ENCODE data around the gene PALB2. TPM values are rescaled to one million over a fixed set of nuclear protein-coding genes. Genes with fewer than 3 reads are reported as not detected.

The PALB2 gene
- total and polyA plus RNA-seq, 2 of the 13 experiments (the other 11 are each of a cell fraction or from before 2014, with no cell fraction given) = 12.1 to 40.9 TPM

DNA sequence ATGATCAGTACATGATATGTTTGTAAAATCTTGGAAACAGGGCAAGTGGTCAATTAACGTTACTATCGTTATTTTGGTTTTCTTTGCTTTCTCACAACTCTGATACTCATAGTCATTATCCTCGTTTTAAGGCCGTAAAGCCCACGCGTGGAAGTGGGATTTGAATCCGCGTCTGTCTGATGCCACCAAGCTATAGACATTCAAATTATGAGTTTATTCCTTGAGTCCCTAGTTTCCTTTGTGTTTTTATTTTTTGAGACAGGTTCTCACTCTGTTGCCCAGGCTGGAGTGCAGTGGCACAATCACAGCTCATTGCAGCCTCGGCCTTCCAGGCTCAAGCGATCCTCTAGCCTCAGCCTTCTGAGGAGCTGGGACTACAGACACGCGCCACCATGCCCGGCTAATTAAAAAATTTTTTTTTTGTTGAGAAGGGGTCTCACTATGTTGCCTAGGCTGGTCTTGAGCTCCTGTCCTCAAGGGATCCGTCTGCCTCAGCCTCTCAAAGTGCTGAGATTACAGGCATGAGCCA is 1.2 kb upstream of the PALB2 start (continued):
- TF ChIP-seq, protein P1, sequence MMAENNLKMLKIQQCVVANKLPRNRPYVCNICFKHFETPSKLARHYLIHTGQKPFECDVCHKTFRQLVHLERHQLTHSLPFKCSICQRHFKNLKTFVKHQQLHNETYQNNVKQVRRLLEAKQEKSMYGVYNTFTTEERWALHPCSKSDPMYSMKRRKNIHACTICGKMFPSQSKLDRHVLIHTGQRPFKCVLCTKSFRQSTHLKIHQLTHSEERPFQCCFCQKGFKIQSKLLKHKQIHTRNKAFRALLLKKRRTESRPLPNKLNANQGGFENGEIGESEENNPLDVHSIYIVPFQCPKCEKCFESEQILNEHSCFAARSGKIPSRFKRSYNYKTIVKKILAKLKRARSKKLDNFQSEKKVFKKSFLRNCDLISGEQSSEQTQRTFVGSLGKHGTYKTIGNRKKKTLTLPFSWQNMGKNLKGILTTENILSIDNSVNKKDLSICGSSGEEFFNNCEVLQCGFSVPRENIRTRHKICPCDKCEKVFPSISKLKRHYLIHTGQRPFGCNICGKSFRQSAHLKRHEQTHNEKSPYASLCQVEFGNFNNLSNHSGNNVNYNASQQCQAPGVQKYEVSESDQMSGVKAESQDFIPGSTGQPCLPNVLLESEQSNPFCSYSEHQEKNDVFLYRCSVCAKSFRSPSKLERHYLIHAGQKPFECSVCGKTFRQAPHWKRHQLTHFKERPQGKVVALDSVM (CRISPR knock-in tag; IDR thresholded peaks at IDR 0.05) = peak; percentile 94
- TF ChIP-seq HDAC2 (CRISPR knock-in tag; IDR thresholded peaks at IDR 0.05) = no peak
- 0 out of 2 replicates have a peak, but pooled peaks have one; percentile 13 for TF ChIP-seq ZNF441 (CRISPR knock-in tag; IDR thresholded peaks at IDR 0.05; ENCODE audit: borderline replicate concordance)
- TF ChIP-seq, protein P2, sequence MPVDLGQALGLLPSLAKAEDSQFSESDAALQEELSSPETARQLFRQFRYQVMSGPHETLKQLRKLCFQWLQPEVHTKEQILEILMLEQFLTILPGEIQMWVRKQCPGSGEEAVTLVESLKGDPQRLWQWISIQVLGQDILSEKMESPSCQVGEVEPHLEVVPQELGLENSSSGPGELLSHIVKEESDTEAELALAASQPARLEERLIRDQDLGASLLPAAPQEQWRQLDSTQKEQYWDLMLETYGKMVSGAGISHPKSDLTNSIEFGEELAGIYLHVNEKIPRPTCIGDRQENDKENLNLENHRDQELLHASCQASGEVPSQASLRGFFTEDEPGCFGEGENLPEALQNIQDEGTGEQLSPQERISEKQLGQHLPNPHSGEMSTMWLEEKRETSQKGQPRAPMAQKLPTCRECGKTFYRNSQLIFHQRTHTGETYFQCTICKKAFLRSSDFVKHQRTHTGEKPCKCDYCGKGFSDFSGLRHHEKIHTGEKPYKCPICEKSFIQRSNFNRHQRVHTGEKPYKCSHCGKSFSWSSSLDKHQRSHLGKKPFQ (CRISPR knock-in tag; IDR thresholded peaks at IDR 0.05; ENCODE audit: insufficient replicate concordance) = peak; percentile 70
- TF ChIP-seq PHF8 (CRISPR knock-in tag; IDR thresholded peaks at IDR 0.05) = no peak
- TF ChIP-seq ZFP82 (CRISPR knock-in tag; IDR thresholded peaks at IDR 0.05; ENCODE audit: borderline replicate concordance) = peak; percentile 23; the same call in 1 of the 2 replicates
- TF ChIP-seq GATAD2A (CRISPR knock-in tag; IDR thresholded peaks at IDR 0.05) = 0 out of 2 replicates have a peak, but pooled peaks have one; percentile 8
- TF ChIP-seq AKAP8 (CRISPR knock-in tag; IDR thresholded peaks at IDR 0.05) = no peak; the same call in 1 of the 2 replicates

DNA sequence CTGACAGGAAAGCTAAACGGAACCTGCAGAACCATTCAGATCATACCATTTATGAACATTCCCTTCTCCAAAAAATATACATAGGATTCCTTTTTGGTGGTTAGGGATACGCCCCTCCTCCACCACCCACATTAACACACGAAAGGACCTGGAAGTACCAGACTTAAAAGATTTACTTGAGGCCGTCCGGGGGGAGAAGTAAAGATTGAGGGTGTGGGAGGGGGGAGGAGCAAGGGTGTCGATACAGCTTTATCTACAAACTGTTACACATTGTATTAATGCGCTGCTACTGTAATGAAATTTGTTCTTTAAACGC is 537 bp downstream of the PALB2 start:
- no peaks in the 10 kb centered on the region; a peak in 1 of 5 replicates for H3K27me3 ChIP-seq (ENCODE audit: control insufficient read depth in 1 of 2, insufficient read depth in 2 of 2, low read length in 2 of 2)
- peaks cover 12 to 21% of the 10 kb centered on the region in 2 experiments for H3K36me3 ChIP-seq (replicated peaks in 1 of 2; ENCODE audit: control insufficient read depth in 1 of 2, insufficient read depth in 2 of 2, low read length in 2 of 2)
- FAIRE-seq (no peak), ATAC-seq (no peak; the same call in 2 of the 3 replicates), DNase-seq (ENCODE audit: low spot score) (no peak)
- no peaks in the 10 kb centered on the region for H3K9me3 ChIP-seq (ENCODE audit: low read length)
- intact Hi-C loops (cut with micrococcal nuclease; ENCODE audit: unreplicated experiment) = loop anchor here (2.0 to 5.0 kb wide), 3 partner anchors 38 to 87 kb away; partner anchors contain the start of genes NDUFAB1 and PLK1
- ChIA-PET CTCF (ENCODE audit: low intra/inter-chr PET ratio, low total read pairs) (no interaction called here), POLR2A (interaction anchor here (1.2 to 2.7 kb wide), 9 partner anchors 8 to 102 kb away, joined by 4 to 20 read pairs (median 9); partner anchors contain the start of genes EARS2, NDUFAB1, PLK1 and UBFD1)
- peaks cover 7% of the 10 kb centered on the region; the same call in 1 of the 2 replicates for H4K20me1 ChIP-seq (ENCODE audit: insufficient read depth, low read length)
- peak overlapping the region; percentile 89 for H3K27ac ChIP-seq (ENCODE audit: extremely low read length, insufficient read depth, low read length)
- 1% methylated on average over 8 of the region's 8 CpGs for WGBS (ENCODE audit: low lambda C conversion rate)
- H3K4me2 ChIP-seq (ENCODE audit: low read depth, low read length) = peak overlapping the region; percentile 85
- peak overlapping the region; percentile 91 to 97 (median 97) for H3K4me3 ChIP-seq (replicated peaks in 1 of 3; ENCODE audit: insufficient read depth in 1 of 3, low read depth in 2 of 3, low read length in 3 of 3)
- BruUV-seq (replicated peaks) = no TSS peak
- H2AFZ ChIP-seq (ENCODE audit: low read length) = peak overlapping the region; percentile 57
- peak overlapping the region; percentile 94 for H3K9ac ChIP-seq (ENCODE audit: insufficient read depth, low read depth, low read length)
- in situ Hi-C loops (cut with HindIII; ENCODE audit: extremely low pct_ligation_motif_present, low pct_unique_long_range_greater_than_20kb) = no loop called here
- peaks cover 48% of the 10 kb centered on the region for H3K79me2 ChIP-seq (ENCODE audit: insufficient read depth, low read length)
- peaks cover 28% of the 10 kb centered on the region for H3K4me1 ChIP-seq (ENCODE audit: insufficient read depth, low read length)
- 0 out of 2 replicates have a peak, but pooled peaks have one; percentile 28 for TF ChIP-seq ZNF383 (CRISPR knock-in tag; IDR thresholded peaks at IDR 0.05; ENCODE audit: borderline replicate concordance)
- TF ChIP-seq, protein P3, sequence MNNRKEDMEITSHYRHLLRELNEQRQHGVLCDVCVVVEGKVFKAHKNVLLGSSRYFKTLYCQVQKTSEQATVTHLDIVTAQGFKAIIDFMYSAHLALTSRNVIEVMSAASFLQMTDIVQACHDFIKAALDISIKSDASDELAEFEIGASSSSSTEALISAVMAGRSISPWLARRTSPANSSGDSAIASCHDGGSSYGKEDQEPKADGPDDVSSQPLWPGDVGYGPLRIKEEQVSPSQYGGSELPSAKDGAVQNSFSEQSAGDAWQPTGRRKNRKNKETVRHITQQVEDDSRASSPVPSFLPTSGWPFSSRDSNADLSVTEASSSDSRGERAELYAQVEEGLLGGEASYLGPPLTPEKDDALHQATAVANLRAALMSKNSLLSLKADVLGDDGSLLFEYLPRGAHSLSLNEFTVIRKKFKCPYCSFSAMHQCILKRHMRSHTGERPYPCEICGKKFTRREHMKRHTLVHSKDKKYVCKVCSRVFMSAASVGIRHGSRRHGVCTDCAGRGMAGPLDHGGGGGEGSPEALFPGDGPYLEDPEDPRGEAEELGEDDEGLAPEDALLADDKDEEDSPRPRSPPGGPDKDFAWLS (CRISPR knock-in tag; IDR thresholded peaks at IDR 0.05; ENCODE audit: borderline replicate concordance) = 0 out of 2 replicates have a peak, but pooled peaks have one; percentile 8
- TF ChIP-seq, protein P4, sequence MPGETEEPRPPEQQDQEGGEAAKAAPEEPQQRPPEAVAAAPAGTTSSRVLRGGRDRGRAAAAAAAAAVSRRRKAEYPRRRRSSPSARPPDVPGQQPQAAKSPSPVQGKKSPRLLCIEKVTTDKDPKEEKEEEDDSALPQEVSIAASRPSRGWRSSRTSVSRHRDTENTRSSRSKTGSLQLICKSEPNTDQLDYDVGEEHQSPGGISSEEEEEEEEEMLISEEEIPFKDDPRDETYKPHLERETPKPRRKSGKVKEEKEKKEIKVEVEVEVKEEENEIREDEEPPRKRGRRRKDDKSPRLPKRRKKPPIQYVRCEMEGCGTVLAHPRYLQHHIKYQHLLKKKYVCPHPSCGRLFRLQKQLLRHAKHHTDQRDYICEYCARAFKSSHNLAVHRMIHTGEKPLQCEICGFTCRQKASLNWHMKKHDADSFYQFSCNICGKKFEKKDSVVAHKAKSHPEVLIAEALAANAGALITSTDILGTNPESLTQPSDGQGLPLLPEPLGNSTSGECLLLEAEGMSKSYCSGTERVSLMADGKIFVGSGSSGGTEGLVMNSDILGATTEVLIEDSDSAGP (CRISPR knock-in tag; IDR thresholded peaks at IDR 0.05; ENCODE audit: borderline replicate concordance) = no peak
- no peak for TF ChIP-seq CENPT (CRISPR knock-in tag; IDR thresholded peaks at IDR 0.05; ENCODE audit: low read depth)
- no peak for TF ChIP-seq ERF (CRISPR knock-in tag; IDR thresholded peaks at IDR 0.05)
- TF ChIP-seq, protein P5, sequence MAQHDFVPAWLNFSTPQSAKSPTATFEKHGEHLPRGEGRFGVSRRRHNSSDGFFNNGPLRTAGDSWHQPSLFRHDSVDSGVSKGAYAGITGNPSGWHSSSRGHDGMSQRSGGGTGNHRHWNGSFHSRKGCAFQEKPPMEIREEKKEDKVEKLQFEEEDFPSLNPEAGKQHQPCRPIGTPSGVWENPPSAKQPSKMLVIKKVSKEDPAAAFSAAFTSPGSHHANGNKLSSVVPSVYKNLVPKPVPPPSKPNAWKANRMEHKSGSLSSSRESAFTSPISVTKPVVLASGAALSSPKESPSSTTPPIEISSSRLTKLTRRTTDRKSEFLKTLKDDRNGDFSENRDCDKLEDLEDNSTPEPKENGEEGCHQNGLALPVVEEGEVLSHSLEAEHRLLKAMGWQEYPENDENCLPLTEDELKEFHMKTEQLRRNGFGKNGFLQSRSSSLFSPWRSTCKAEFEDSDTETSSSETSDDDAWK (CRISPR knock-in tag; IDR thresholded peaks at IDR 0.05) = no peak

Data from HepG2 (cell line).